ENCODE data around the gene UBE2S. TPM values are rescaled to one million over a fixed set of nuclear protein-coding genes. Genes with fewer than 3 reads are reported as not detected.

Gene UBE2S
- total RNA-seq, 1 experiment from 2014 or later: 393 TPM

- no peak overlapping the region for H3K4me2 ChIP-seq (ENCODE audit: insufficient read depth, insufficient read length, low read length)
- H3K27me3 ChIP-seq (ENCODE audit: insufficient read depth, low read length): no peaks in the 10 kb centered on the region; the same call in 1 of the 2 replicates
- H3K23ac ChIP-seq (ENCODE audit: insufficient read length, low read depth, low read length): no peak overlapping the region
- TF ChIP-seq CTCF (conservative IDR thresholded peaks at IDR 0.05): no peak
- Mint-ChIP-seq H3K27ac (no peak overlapping the region), H3K9me3 (peaks cover 6 to 10% of the 10 kb centered on the region in 2 experiments; a peak in 3 of 5 replicates), H3K4me1 (peaks cover 5 to 11% of the 10 kb centered on the region in 2 experiments; a peak in 3 of 4 replicates), H3K36me3 (ENCODE audit: insufficient read depth in 1 of 3, low read depth in 3 of 3) (peaks cover 0 to 2% (median 0%) of the 10 kb centered on the region in 3 experiments; a peak in 1 of 7 replicates), H3K4me3 (no peak overlapping the region), H3K27me3 (ENCODE audit: low read depth) (peaks cover 31% of the 10 kb centered on the region)
- H3K14ac ChIP-seq (ENCODE audit: insufficient read depth, low read length): no peak overlapping the region
- H2BK20ac ChIP-seq (ENCODE audit: low read depth, low read length, poor library complexity, severe bottlenecking): no peak overlapping the region
- H4K20me1 ChIP-seq (ENCODE audit: control insufficient read depth, insufficient read depth, insufficient read length): no peaks in the 10 kb centered on the region
- no peaks in the 10 kb centered on the region for H3K79me1 ChIP-seq (ENCODE audit: insufficient read depth, low read depth, low read length, poor library complexity, severe bottlenecking)
- H4K5ac ChIP-seq (ENCODE audit: insufficient read length, low read depth, low read length): no peak overlapping the region
- H2BK15ac ChIP-seq (ENCODE audit: low read depth, low read length): no peak overlapping the region
- no peak overlapping the region for H3K4ac ChIP-seq (ENCODE audit: low read depth, low read length)
- no peak overlapping the region for H4K91ac ChIP-seq (ENCODE audit: insufficient read length, low read depth, low read length)
- H2AK5ac ChIP-seq (ENCODE audit: insufficient read length, low read length): no peak overlapping the region
- DNase-seq: no peak
- H3T11ph ChIP-seq (ENCODE audit: low read length): no peak overlapping the region
- no peak overlapping the region for H2AFZ ChIP-seq (ENCODE audit: low read length)
- no CpG with 5 or more reads among the region's 48 CpGs for WGBS (ENCODE audit: extremely low coverage, insufficient read length, low lambda C conversion rate)
- no peak overlapping the region for H3K18ac ChIP-seq (ENCODE audit: insufficient read length, low read depth, low read length)
- H3K79me2 ChIP-seq (ENCODE audit: insufficient read depth, low read length): no peaks in the 10 kb centered on the region
- H3K56ac ChIP-seq (ENCODE audit: insufficient read length, low read depth, low read length): no peak overlapping the region
- H3K9ac ChIP-seq (ENCODE audit: extremely low read depth, insufficient read length, low read length): no peak overlapping the region
- no peak overlapping the region for H4K8ac ChIP-seq (replicated peaks; ENCODE audit: insufficient read length, low read depth, low read length)
- H2BK120ac ChIP-seq (ENCODE audit: low read depth, low read length, poor library complexity, severe bottlenecking): no peak overlapping the region
- no peaks in the 10 kb centered on the region for H3K9me3 ChIP-seq (ENCODE audit: control insufficient read depth, low read depth, low read length)
- H3K23me2 ChIP-seq (ENCODE audit: insufficient read length, low read depth, low read length, poor library complexity, severe bottlenecking): peaks cover 3% of the 10 kb centered on the region
- H3K4me1 ChIP-seq (ENCODE audit: insufficient read depth, low read length): no peaks in the 10 kb centered on the region
- no peak overlapping the region for H2BK12ac ChIP-seq (ENCODE audit: insufficient read length, low read depth, low read length)
- H3K27ac ChIP-seq (ENCODE audit: insufficient read length, low read depth, low read length): no peak overlapping the region
- H2BK5ac ChIP-seq (ENCODE audit: insufficient read length, low read length): no peak overlapping the region
These were observed 25.7 kb upstream of the UBE2S start for GRCh38 chr19:55433292-55433691.
